Gastrocnemius medialis (tissue), 4 donors: Measurements from ENCODE around the gene IQCH. TPM values are rescaled to one million over a fixed set of nuclear protein-coding genes. Genes with fewer than 3 reads are reported as not detected.
"Not testable (repeated sequence)": the region's sequence is repeated elsewhere in the genome, so short reads cannot be mapped to it uniquely, and the experiment has no call there.

ENCODE experiments used
- ATAC-seq, 2 donors: fragments of 150-250 bp; one replicate each; pipeline ENCODE4 v1.9.1; 2016
- DNase-seq, 2 donors: peaks; one replicate each; pipeline ENCODE4 v3.0.0-alpha.2; 2019
- H3K27ac ChIP-seq, 4 donors: fragments of 200-600 bp; sonication (generic); 1 replicate in 1 of 4; 2 replicates in 3 of 4; pipeline ENCODE4 v1.5.1; 2016 to 2018; ENCODE audit warnings: mild to moderate bottlenecking in 2 of 4, moderate library complexity in 1 of 4
- H3K27me3 ChIP-seq, 3 donors: fragments of 200-600 bp; sonication (generic) in 2 of 3; 1 replicate in 1 of 3; 2 replicates in 2 of 3; pipeline versions ENCODE4 v1.5.1 to v1.6.0; 2016 to 2019; ENCODE audit warnings: mild to moderate bottlenecking in 1 of 3, moderate library complexity in 1 of 3
- H3K36me3 ChIP-seq, 2 donors: fragments of 200-600 bp; sonication (generic) in 1 of 2; one replicate each; pipeline ENCODE4 v1.5.1; 2017 to 2018
- H3K4me1 ChIP-seq, 2 donors: fragments of 200-600 bp; sonication (generic) in 1 of 2; one replicate each; pipeline ENCODE4 v1.5.1; 2016 to 2017; ENCODE audit warnings: mild to moderate bottlenecking in 2 of 2
- H3K4me3 ChIP-seq, 4 donors: fragments of 200-600 bp; sonication (generic) in 3 of 4; 1 replicate in 1 of 4; 2 replicates in 3 of 4; pipeline ENCODE4 v1.5.1; 2016 to 2019; ENCODE audit warnings: mild to moderate bottlenecking in 2 of 4
- H3K9me3 ChIP-seq, 3 donors: fragments of 200-600 bp; sonication (generic) in 2 of 3; 1 replicate in 1 of 3; 2 replicates in 2 of 3; pipeline ENCODE4 v1.5.1; 2016 to 2019
- CTCF ChIP-seq, 5 experiments: fragments of 450-650 bp in 3 of 5; fragments of 200-600 bp in 2 of 5; sonication (generic) in 2 of 5; IDR thresholded peaks in 4 of 5; conservative IDR thresholded peaks in 1 of 5; 1 replicate in 4 of 5; 2 replicates in 1 of 5; pipeline ENCODE4 v1.5.1; 2016 to 2019; ENCODE audit warnings: antibody characterized with exemption in 5 of 5, mild to moderate bottlenecking in 3 of 5, moderate library complexity in 3 of 5
- POLR2A ChIP-seq, 2 donors: fragments of 450-650 bp; IDR thresholded peaks; one replicate each; pipeline ENCODE4 v1.6.1; 2017; ENCODE audit warnings: antibody characterized with exemption in 2 of 2, mild to moderate bottlenecking in 2 of 2, moderate library complexity in 2 of 2
- in situ Hi-C, 4 donors: fragments of 200-750 bp; cut with MboI; loops; one replicate each; pipeline versions ENCODE4 v1.15.0 to v1.8.0; 2017; ENCODE audit warnings: low sequenced_read_pairs in 4 of 4
- intact Hi-C: fragments of 100-400 bp; cut with DNase I; formaldehyde crosslinking; loops from one replicate; pipeline ENCODE4 v1.15.1; 2023; ENCODE audit warnings: low total_unique reads
- total RNA-seq, 4 donors: library from RNA; depleted of rRNA; stranded (reverse); fragments of >200 nt; gene quantifications; one replicate each; pipeline versions ENCODE4 v1.1.0 to v1.2.3, GENCODE V29; 2016

IQCH gene
- total RNA-seq, 4 donors from 2014 or later, result 0.07 to 0.65 (median 0.32) TPM

- no peak for ATAC-seq
- Histone ChIP-seq H3K36me3 (no peaks in the 10 kb centered on the region), H3K27ac (peak overlapping the region in 2 of 4 donors; percentile 55 to 56), H3K4me3 (no peak overlapping the region), H3K4me1 (peaks cover 30 to 41% of the 10 kb centered on the region in 2 donors), H3K9me3 (no peaks in the 10 kb centered on the region), H3K27me3 (no peaks in the 10 kb centered on the region)
- intact Hi-C loops (loop anchor here (2.0 kb wide), 1 partner anchor 62 kb away; no protein-coding TSS in a partner anchor), in situ Hi-C loops (loop anchor here in 1 of 4 donors (25.0 kb wide), 1 partner anchor 104 kb away; no protein-coding TSS in a partner anchor)
- no peak for DNase-seq
- no peak for TF ChIP-seq CTCF (IDR thresholded peaks at IDR 0.05 in 4 of 5, conservative IDR thresholded peaks at IDR 0.05 in 1 of 5)
- no peak for TF ChIP-seq POLR2A (IDR thresholded peaks at IDR 0.05)
Observed at GRCh38 chr15:67241132-67241855, 13.3 kb upstream of the IQCH start.

GRCh38 chr15:67242708-67243111, 11.9 kb upstream of the IQCH start:
- TF ChIP-seq POLR2A (IDR thresholded peaks at IDR 0.05) (peak in 1 of 2 donors; percentile 19), CTCF (IDR thresholded peaks at IDR 0.05 in 4 of 5, conservative IDR thresholded peaks at IDR 0.05 in 1 of 5) (no peak)
- Histone ChIP-seq H3K9me3 (peaks cover 0 to 4% (median 0%) of the 10 kb centered on the region in 3 donors), H3K27ac (peak overlapping the region; percentile 50 to 68 (median 56)), H3K36me3 (peaks cover 0 to 4% of the 10 kb centered on the region in 2 donors), H3K4me3 (no peak overlapping the region), H3K27me3 (no peaks in the 10 kb centered on the region), H3K4me1 (peaks cover 30 to 41% of the 10 kb centered on the region in 2 donors)
- in situ Hi-C loops (loop anchor here in 1 of 4 donors (25.0 kb wide), 1 partner anchor 105 kb away; no protein-coding TSS in a partner anchor), intact Hi-C loops (no loop called here)
- ATAC-seq, result peak; percentile 79 to 85
- no peak for DNase-seq

- H3K4me3 ChIP-seq, result no peak overlapping the region
- no peak for ATAC-seq
- peaks cover 18 to 32% of the 10 kb centered on the region in 2 donors for H3K4me1 ChIP-seq
- DNase-seq, result no peak
- intact Hi-C loops (no loop called here), in situ Hi-C loops (loop anchor here in 1 of 4 donors (25.0 kb wide), 1 partner anchor 108 kb away; no protein-coding TSS in a partner anchor)
- H3K9me3 ChIP-seq, result peaks cover 0 to 4% (median 0%) of the 10 kb centered on the region in 3 donors
- no peak overlapping the region for H3K27ac ChIP-seq
- H3K36me3 ChIP-seq, result peaks cover 0 to 4% of the 10 kb centered on the region in 2 donors
- no peaks in the 10 kb centered on the region for H3K27me3 ChIP-seq
- TF ChIP-seq POLR2A (IDR thresholded peaks at IDR 0.05) (no peak), CTCF (IDR thresholded peaks at IDR 0.05 in 4 of 5, conservative IDR thresholded peaks at IDR 0.05 in 1 of 5) (no peak)
Observed at GRCh38 chr15:67244971-67245478, 9.6 kb upstream of the IQCH start.

- ATAC-seq, DNase-seq, H3K27ac ChIP-seq, intact Hi-C loops, H3K36me3 ChIP-seq, H3K9me3 ChIP-seq, H3K4me3 ChIP-seq, H3K27me3 ChIP-seq: not testable (repeated sequence)
- in situ Hi-C loops, result loop anchor here in 1 of 4 donors (25.0 kb wide), 1 partner anchor 109 kb away; no protein-coding TSS in a partner anchor
- peaks cover 4 to 20% of the 10 kb centered on the region in 2 donors for H3K4me1 ChIP-seq
Observed at GRCh38 chr15:67246606-67247005, 8.0 kb upstream of the IQCH start.

- no peak for DNase-seq
- no peaks in the 10 kb centered on the region for H3K27me3 ChIP-seq
- in situ Hi-C loops (loop anchor here in 1 of 4 donors (25.0 kb wide), 1 partner anchor 111 kb away; no protein-coding TSS in a partner anchor), intact Hi-C loops (no loop called here)
- no peak overlapping the region for H3K4me3 ChIP-seq
- H3K36me3 ChIP-seq, result peaks cover 0 to 4% of the 10 kb centered on the region in 2 donors
- peaks cover 0 to 4% (median 0%) of the 10 kb centered on the region in 3 donors for H3K9me3 ChIP-seq
- no peak overlapping the region for H3K27ac ChIP-seq
- ATAC-seq, result no peak
- peaks cover 8 to 16% of the 10 kb centered on the region in 2 donors for H3K4me1 ChIP-seq
- TF ChIP-seq POLR2A (IDR thresholded peaks at IDR 0.05), result no peak
- TF ChIP-seq CTCF (IDR thresholded peaks at IDR 0.05 in 4 of 5, conservative IDR thresholded peaks at IDR 0.05 in 1 of 5), result no peak
Observed at GRCh38 chr15:67248011-67248505, 6.5 kb upstream of the IQCH start.
